CD8-positive, alpha-beta memory T cell (primary cell): Measurements from ENCODE around the gene SLC50A1. TPM values are rescaled to one million over a fixed set of nuclear protein-coding genes. Genes with fewer than 3 reads are reported as not detected.

ENCODE experiments used
- CTCF ChIA-PET: fragments of 350-600 bp; sonication (Branson Sonifier 250); formaldehyde crosslinking; loops from one replicate; lab custom pipeline; 2021; ENCODE audit warnings: antibody characterized with exemption; lab: Charles Lee
- POLR2A ChIA-PET: fragments of 350-600 bp; sonication (Branson Sonifier 250); formaldehyde crosslinking; loops from one replicate; lab custom pipeline; 2021; ENCODE audit warnings: antibody characterized with exemption; lab: Charles Lee
- DNase-seq, 5 donors: peaks; one replicate each; pipeline versions ENCODE4 v3.0.0 to v3.0.0-alpha.2; 2020 to 2022; ENCODE audit warnings: mixed read lengths in 1 of 5
- H3K27ac ChIP-seq: one replicate; pipeline ENCODE4 v1.7.0; 2013; ENCODE audit warnings: low read depth, mild to moderate bottlenecking, low read length, moderate library complexity
- H3K27me3 ChIP-seq: 2 replicates; pipeline ENCODE4 v1.7.0; 2013; ENCODE audit warnings: low read length, mild to moderate bottlenecking; ENCODE audit not compliant: insufficient read depth, poor library complexity, severe bottlenecking
- H3K36me3 ChIP-seq: 2 replicates; pipeline ENCODE4 v1.7.0; 2013; ENCODE audit warnings: mild to moderate bottlenecking, low read length, moderate library complexity; ENCODE audit not compliant: insufficient read depth
- H3K4me1 ChIP-seq: 2 replicates; pipeline ENCODE4 v1.7.0; 2013; ENCODE audit warnings: mild to moderate bottlenecking, low read length, moderate library complexity; ENCODE audit not compliant: insufficient read depth
- H3K4me3 ChIP-seq: 2 replicates; pipeline ENCODE4 v1.7.0; 2013; ENCODE audit warnings: mild to moderate bottlenecking, low read length
- H3K9me3 ChIP-seq: 2 replicates; pipeline ENCODE4 v1.7.0; 2013; ENCODE audit warnings: mild to moderate bottlenecking, low read length
- H3K27ac Mint-ChIP-seq, 8 donors: one replicate each; pipeline ENCODE4 v1.8.0; 2020 to 2021; ENCODE audit warnings: mixed read lengths in 8 of 8, mild to moderate bottlenecking in 6 of 8, inconsistent platforms in 3 of 8, moderate library complexity in 3 of 8
- H3K27me3 Mint-ChIP-seq, 2 donors: one replicate each; pipeline ENCODE4 v1.8.0; 2020 to 2021; ENCODE audit warnings: mixed read lengths in 2 of 2, mild to moderate bottlenecking in 1 of 2, moderate library complexity in 1 of 2
- H3K36me3 Mint-ChIP-seq, 3 donors: one replicate each; pipeline ENCODE4 v1.8.0; 2020 to 2021; ENCODE audit warnings: mixed read lengths in 3 of 3, inconsistent platforms in 1 of 3, mild to moderate bottlenecking in 1 of 3
- H3K4me1 Mint-ChIP-seq, 3 donors: one replicate each; pipeline ENCODE4 v1.8.0; 2020 to 2021; ENCODE audit warnings: mixed read lengths in 3 of 3, inconsistent platforms in 1 of 3, mild to moderate bottlenecking in 1 of 3
- H3K4me3 Mint-ChIP-seq, 7 donors: one replicate each; pipeline ENCODE4 v1.8.0; 2020 to 2021; ENCODE audit warnings: mixed read lengths in 7 of 7, mild to moderate bottlenecking in 6 of 7, moderate library complexity in 4 of 7, inconsistent platforms in 2 of 7
- H3K9me3 Mint-ChIP-seq, 5 donors: one replicate each; pipeline ENCODE4 v1.8.0; 2020 to 2022; ENCODE audit warnings: mixed read lengths in 5 of 5, mild to moderate bottlenecking in 3 of 5, moderate library complexity in 2 of 5, inconsistent platforms in 1 of 5
- polyA plus RNA-seq: library from polyadenylated mRNA; unstranded; fragments of 300-500 nt; fragmentation: Illumina TruSeq; gene quantifications from one replicate; pipeline ENCODE4 v1.2.3, GENCODE V29; 2021
- total RNA-seq, 2 experiments: library from RNA; stranded (reverse); gene quantifications; one replicate each; pipeline ENCODE4 v1.2.3, GENCODE V29; 2021

SLC50A1 gene
- total and polyA plus RNA-seq, 3 experiments from 2014 or later: 43.4 to 49.5 (median 47.2) TPM

GRCh38 chr1:155168456-155169210 is 33.0 kb downstream of the SLC50A1 start:
- no peaks in the 10 kb centered on the region for H3K9me3 ChIP-seq
- H3K27ac Mint-ChIP-seq: peak overlapping the region in 2 of 8 donors; percentile 17 to 55
- peaks cover 0 to 39% (median 7%) of the 10 kb centered on the region in 3 donors for H3K36me3 Mint-ChIP-seq
- ChIA-PET CTCF (interaction anchor here (1.0 to 10.7 kb wide), 12 partner anchors 9 to 107 kb away, joined by 3 to 177 read pairs (median 4); partner anchors contain the start of gene DPM3), POLR2A (interaction anchor here (1.1 kb wide), 1 partner anchor 104 kb away, joined by 3 read pairs; no protein-coding TSS in a partner anchor)
- no peak for DNase-seq
- no peaks in the 10 kb centered on the region for H3K9me3 Mint-ChIP-seq
- H3K4me3 ChIP-seq: no peak overlapping the region
- H3K36me3 ChIP-seq: peaks cover 18% of the 10 kb centered on the region
- no peaks in the 10 kb centered on the region for H3K27me3 ChIP-seq
- peaks cover 25 to 39% (median 29%) of the 10 kb centered on the region in 3 donors for H3K4me1 Mint-ChIP-seq
- H3K27ac ChIP-seq: no peak overlapping the region
- H3K4me1 ChIP-seq: peaks cover 24% of the 10 kb centered on the region
- H3K4me3 Mint-ChIP-seq: peak overlapping the region in 1 of 7 donors; percentile 57
- peaks cover 3 to 4% of the 10 kb centered on the region in 2 donors for H3K27me3 Mint-ChIP-seq

DNA sequence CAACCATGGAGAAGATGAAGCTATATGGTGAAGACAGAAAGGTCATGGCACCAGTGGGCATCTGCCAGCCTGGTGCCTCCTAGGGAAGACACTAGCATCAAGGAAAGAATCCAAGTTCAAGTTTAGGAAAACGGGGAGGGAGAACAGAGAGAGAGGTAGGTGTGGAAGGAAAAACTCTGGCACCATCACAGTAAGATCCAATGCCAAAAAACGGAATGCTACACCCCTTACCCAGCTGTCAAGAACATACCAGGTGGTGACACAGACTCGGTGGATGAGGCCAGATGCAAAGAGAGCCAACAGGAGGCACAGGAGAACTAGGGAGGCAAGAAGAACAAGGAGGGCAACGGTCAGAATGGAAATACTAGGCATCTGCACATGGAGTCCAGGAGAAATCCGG is 33.9 kb downstream of the SLC50A1 start:
- Histone ChIP-seq H3K36me3 (peaks cover 18% of the 10 kb centered on the region), H3K27me3 (no peaks in the 10 kb centered on the region), H3K4me1 (peaks cover 33% of the 10 kb centered on the region), H3K4me3 (no peak overlapping the region), H3K27ac (no peak overlapping the region), H3K9me3 (no peaks in the 10 kb centered on the region)
- CTCF ChIA-PET: interaction anchor here (0.9 to 10.7 kb wide), 6 partner anchors 34 to 125 kb away, joined by 3 to 177 read pairs (median 12); partner anchors contain the start of gene SLC50A1
- POLR2A ChIA-PET: no interaction called here
- Mint-ChIP-seq H3K36me3 (peaks cover 0 to 39% (median 7%) of the 10 kb centered on the region in 3 donors), H3K9me3 (no peaks in the 10 kb centered on the region), H3K27ac (peak overlapping the region in 2 of 8 donors; percentile 31 to 55), H3K4me3 (peak overlapping the region in 3 of 7 donors; percentile 8 to 57 (median 47)), H3K4me1 (peaks cover 29 to 47% (median 37%) of the 10 kb centered on the region in 3 donors), H3K27me3 (peaks cover 3 to 4% of the 10 kb centered on the region in 2 donors)
- no peak for DNase-seq

DNA sequence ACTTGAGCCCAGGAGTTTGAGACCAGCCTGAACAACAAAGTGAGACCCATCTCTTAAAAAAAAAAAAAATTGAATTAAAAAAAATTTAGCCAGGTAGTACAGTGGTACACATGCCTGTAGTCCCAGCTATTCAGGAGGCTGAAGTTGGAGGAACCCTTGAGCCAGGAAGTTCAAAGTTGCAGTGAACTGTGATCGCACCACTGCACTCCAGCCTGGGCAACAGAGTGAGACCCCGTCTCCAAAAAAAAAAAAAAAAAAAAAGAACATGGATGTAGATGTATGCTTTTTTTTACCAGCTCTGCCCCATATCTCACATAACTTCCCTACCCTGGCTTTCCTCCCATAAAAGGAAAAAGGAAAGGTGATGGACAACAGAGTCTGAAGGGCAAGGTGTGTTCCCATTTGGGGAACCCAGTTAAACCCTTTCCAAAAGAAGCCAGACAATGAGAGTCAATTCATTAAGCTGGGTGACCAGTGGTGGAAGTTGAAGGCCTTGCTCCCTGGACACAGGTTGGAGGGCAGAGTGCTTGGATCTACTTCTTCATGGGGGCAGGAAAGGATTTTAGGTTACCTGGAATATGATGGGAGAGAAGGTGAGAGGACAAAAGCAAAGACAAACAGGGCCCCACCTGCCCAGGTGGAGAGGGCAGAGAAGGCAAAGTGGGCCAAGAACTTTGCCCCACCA is 34.6 kb downstream of the SLC50A1 start:
- Mint-ChIP-seq H3K9me3 (no peaks in the 10 kb centered on the region), H3K4me1 (peaks cover 32 to 54% (median 42%) of the 10 kb centered on the region in 3 donors), H3K27me3 (peaks cover 3 to 4% of the 10 kb centered on the region in 2 donors), H3K36me3 (peaks cover 0 to 39% (median 7%) of the 10 kb centered on the region in 3 donors), H3K4me3 (peak overlapping the region in 2 of 7 donors; percentile 12 to 53), H3K27ac (peak overlapping the region in 1 of 8 donors; percentile 65)
- H3K36me3 ChIP-seq: peaks cover 18% of the 10 kb centered on the region
- H3K4me3 ChIP-seq: no peak overlapping the region
- ChIA-PET POLR2A (no interaction called here), CTCF (interaction anchor here (0.9 to 10.7 kb wide), 7 partner anchors 35 to 126 kb away, joined by 3 to 177 read pairs (median 3); partner anchors contain the start of gene SLC50A1)
- no peaks in the 10 kb centered on the region for H3K27me3 ChIP-seq
- peaks cover 39% of the 10 kb centered on the region for H3K4me1 ChIP-seq
- H3K9me3 ChIP-seq: no peaks in the 10 kb centered on the region
- no peak overlapping the region for H3K27ac ChIP-seq
- DNase-seq: no peak

DNA sequence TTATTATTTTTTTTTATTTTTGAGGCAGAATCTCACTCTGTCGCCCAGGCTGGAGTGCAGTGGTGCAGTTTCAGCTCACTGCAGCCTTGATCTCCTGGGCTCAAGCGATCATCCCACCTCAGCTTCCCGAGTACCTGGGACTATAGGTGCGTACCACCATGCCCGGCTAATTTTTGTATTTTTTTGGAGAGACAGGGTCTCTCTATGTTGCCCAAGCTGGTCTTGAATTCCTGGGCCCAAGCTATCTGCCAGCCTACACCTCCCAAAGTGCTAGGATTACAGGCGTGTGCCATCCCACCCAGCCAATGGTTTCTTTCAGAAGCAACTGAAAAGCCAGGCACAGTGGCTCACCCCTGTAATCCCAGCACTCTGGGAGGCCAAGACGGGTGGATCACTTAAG is 35.2 kb downstream of the SLC50A1 start:
- H3K36me3 Mint-ChIP-seq: peaks cover 0 to 39% (median 7%) of the 10 kb centered on the region in 3 donors
- peaks cover 3 to 4% of the 10 kb centered on the region in 2 donors for H3K27me3 Mint-ChIP-seq
- peaks cover 18% of the 10 kb centered on the region for H3K36me3 ChIP-seq
- no peaks in the 10 kb centered on the region for H3K9me3 Mint-ChIP-seq
- peaks cover 39% of the 10 kb centered on the region for H3K4me1 ChIP-seq
- no peak overlapping the region for H3K27ac ChIP-seq
- peak overlapping the region in 1 of 8 donors; percentile 30 for H3K27ac Mint-ChIP-seq
- H3K4me3 ChIP-seq: no peak overlapping the region
- peaks cover 32 to 59% (median 42%) of the 10 kb centered on the region in 3 donors for H3K4me1 Mint-ChIP-seq
- H3K4me3 Mint-ChIP-seq: peak overlapping the region in 3 of 7 donors; percentile 42 to 97 (median 48)
- ChIA-PET POLR2A (no interaction called here), CTCF (interaction anchor here (1.2 to 10.7 kb wide), 5 partner anchors 75 to 109 kb away, joined by 3 to 177 read pairs (median 4); no protein-coding TSS in a partner anchor)
- no peaks in the 10 kb centered on the region for H3K9me3 ChIP-seq
- H3K27me3 ChIP-seq: no peaks in the 10 kb centered on the region
- DNase-seq: no peak

DNA sequence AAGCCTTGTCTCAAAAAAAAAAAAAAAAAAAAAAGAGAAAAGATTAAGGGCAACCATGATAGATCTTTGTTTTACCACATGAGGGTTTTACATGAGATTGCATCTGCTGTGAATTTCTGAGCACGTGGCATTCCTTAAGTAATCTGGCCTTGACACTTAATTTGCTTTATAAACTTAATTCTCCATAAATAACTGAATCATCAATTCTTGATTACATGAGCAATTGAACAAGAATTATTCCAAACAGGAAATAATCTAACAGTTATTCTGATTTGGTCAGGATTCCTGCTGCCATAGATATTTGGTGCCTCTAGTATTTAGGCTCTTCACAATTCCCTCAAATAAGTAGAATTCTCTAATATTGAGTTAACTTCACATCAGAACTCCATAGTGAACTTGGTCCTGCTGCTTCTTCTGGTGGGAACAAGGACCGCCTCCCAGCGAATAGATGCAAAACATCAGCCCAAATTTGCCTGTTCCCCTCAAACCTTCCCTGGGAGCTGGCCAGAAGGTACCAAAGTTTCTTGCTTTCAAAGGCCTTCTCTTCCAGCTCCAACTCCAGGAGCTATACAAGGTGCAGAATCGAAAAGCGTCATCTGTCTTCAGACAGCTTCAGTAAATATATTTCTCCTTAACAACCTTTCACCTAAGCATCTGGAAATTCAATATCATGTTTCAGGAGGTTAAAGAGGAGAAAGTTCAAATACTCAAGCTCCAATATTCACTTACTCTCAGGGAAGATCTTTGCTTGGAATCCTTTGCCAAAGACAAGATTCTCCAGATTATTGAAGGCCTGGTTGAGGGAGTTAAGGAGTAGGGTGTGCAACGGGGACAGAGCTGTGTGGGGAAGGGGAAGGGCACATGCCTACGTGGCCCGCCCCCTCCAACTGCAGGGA is 36.4 kb downstream of the SLC50A1 start:
- Histone ChIP-seq H3K4me3 (peak overlapping the region; percentile 97), H3K36me3 (peaks cover 19% of the 10 kb centered on the region), H3K27ac (peak overlapping the region; percentile 94), H3K27me3 (no peaks in the 10 kb centered on the region), H3K4me1 (peaks cover 45% of the 10 kb centered on the region), H3K9me3 (no peaks in the 10 kb centered on the region)
- ChIA-PET POLR2A (interaction anchor here (1.0 to 1.3 kb wide), 3 partner anchors 22 to 189 kb away, joined by 3 to 13 read pairs (median 3); partner anchors contain the start of gene FLAD1), CTCF (interaction anchor here (0.8 to 10.7 kb wide), 30 partner anchors 12 to 1226 kb away, joined by 3 to 177 read pairs (median 5); partner anchors contain the start of genes ADAM15, DENND4B, DPM3 and EFNA3)
- peaks cover 0 to 43% (median 7%) of the 10 kb centered on the region in 3 donors for H3K36me3 Mint-ChIP-seq
- H3K27ac Mint-ChIP-seq: peak overlapping the region; percentile 79 to 100 (median 98)
- H3K4me3 Mint-ChIP-seq: peak overlapping the region; percentile 86 to 100 (median 98)
- DNase-seq: no peak
- H3K4me1 Mint-ChIP-seq: peaks cover 37 to 68% (median 48%) of the 10 kb centered on the region in 3 donors
- no peaks in the 10 kb centered on the region for H3K9me3 Mint-ChIP-seq
- peaks cover 2 to 3% of the 10 kb centered on the region in 2 donors for H3K27me3 Mint-ChIP-seq

- DNase-seq: peak; percentile 91 to 97 (median 92)
- ChIA-PET POLR2A (interaction anchor here (0.7 to 1.3 kb wide), 8 partner anchors 21 to 217 kb away, joined by 3 to 13 read pairs (median 4); partner anchors contain the start of genes FLAD1 and PBXIP1), CTCF (interaction anchor here (0.6 to 10.7 kb wide), 54 partner anchors 9 to 1226 kb away, joined by 3 to 177 read pairs (median 4); partner anchors contain the start of genes ADAM15, DENND4B, DPM3 and EFNA3)
- peak within 1 kb of the TSS; percentile 79 to 100 (median 98) for H3K27ac Mint-ChIP-seq
- peak within 1 kb of the TSS; percentile 86 to 100 (median 98) for H3K4me3 Mint-ChIP-seq
- H3K9me3 ChIP-seq: no peaks in the 10 kb centered on the region
- H3K27me3 Mint-ChIP-seq: peaks cover 0 to 2% of the 10 kb centered on the region in 2 donors
- peak within 1 kb of the TSS; percentile 97 for H3K4me3 ChIP-seq
- H3K36me3 Mint-ChIP-seq: peaks cover 0 to 47% (median 7%) of the 10 kb centered on the region in 3 donors
- peaks cover 28 to 64% (median 40%) of the 10 kb centered on the region in 3 donors for H3K4me1 Mint-ChIP-seq
- no peaks in the 10 kb centered on the region for H3K9me3 Mint-ChIP-seq
- H3K27me3 ChIP-seq: no peaks in the 10 kb centered on the region
- H3K4me1 ChIP-seq: peaks cover 41% of the 10 kb centered on the region
- H3K27ac ChIP-seq: peak within 1 kb of the TSS; percentile 94
- H3K36me3 ChIP-seq: peaks cover 27% of the 10 kb centered on the region
These were observed 37.3 kb downstream of the SLC50A1 start, which contains the start of gene KRTCAP2 for GRCh38 chr1:155172732-155173477. KRTCAP2 (minus strand) TSS chr1:155173304; CDS start chr1:155173224, 80 bp downstream.
